Endothelial cell of umbilical vein (primary cell): Measurements from ENCODE around the gene LTA4H. TPM values are rescaled to one million over a fixed set of nuclear protein-coding genes. Genes with fewer than 3 reads are reported as not detected.

Experiments used
- BruUV-seq: library from RNA; stranded (reverse); fragments of 400-500 nt; replicated peaks from 2 replicates; lab custom pipeline; 2021; lab: Mats Ljungman, UMichigan
- CTCF ChIA-PET: fragments of 300-600, 350-600 bp; sonication (Branson Sonifier 250); formaldehyde crosslinking; loops from one replicate; lab custom pipeline; 2021; ENCODE audit warnings: antibody characterized with exemption, inconsistent platforms; lab: Charles Lee
- POLR2A ChIA-PET: fragments of 300-600, 350-600 bp; sonication (Branson Sonifier 250); formaldehyde crosslinking; loops from one replicate; lab custom pipeline; 2021; ENCODE audit warnings: antibody characterized with exemption, inconsistent platforms; lab: Charles Lee
- DNase-seq: peaks from one replicate; pipeline ENCODE4 v3.0.0-alpha.2; 2011; ENCODE audit warnings: low read depth, low spot score
- FAIRE-seq: peaks from 2 replicates; lab custom pipeline; 2011; peaks lifted over from hg19 to GRCh38; lab: Jason Lieb, UNC
- H2AFZ ChIP-seq: 2 replicates; pipeline ENCODE4 v1.6.0; 2012; ENCODE audit warnings: low read depth, low read length, control low read depth, inconsistent platforms
- H3K27ac ChIP-seq: 2 replicates; pipeline ENCODE4 v1.5.1; 2011; ENCODE audit warnings: low read depth, mild to moderate bottlenecking, control low read depth, low read length, moderate library complexity; ENCODE audit not compliant: insufficient read depth
- H3K27me3 ChIP-seq, 2 experiments: 2 replicates each; pipeline versions ENCODE4 v1.6.0 to v1.6.1; 2011; ENCODE audit warnings: low read length in 2 of 2, mixed read lengths in 1 of 2; ENCODE audit not compliant: control insufficient read depth in 2 of 2, insufficient read depth in 2 of 2
- H3K36me3 ChIP-seq, 2 experiments: 2 replicates in 1 of 2; 3 replicates in 1 of 2; pipeline ENCODE4 v1.5.1; 2011; ENCODE audit warnings: low read length in 2 of 2, mild to moderate bottlenecking in 1 of 2, moderate library complexity in 1 of 2; ENCODE audit not compliant: control insufficient read depth in 2 of 2, insufficient read depth in 2 of 2; ENCODE audit errors: extremely low read depth in 1 of 2
- H3K4me1 ChIP-seq: 3 replicates; pipeline ENCODE4 v1.5.1; 2011; ENCODE audit warnings: mild to moderate bottlenecking, low read length; ENCODE audit not compliant: control insufficient read depth, insufficient read depth; ENCODE audit errors: extremely low read depth
- H3K4me2 ChIP-seq: 2 replicates; pipeline ENCODE4 v1.6.1; 2011; ENCODE audit warnings: low read length, control low read depth, mixed read lengths; ENCODE audit not compliant: insufficient read depth
- H3K4me3 ChIP-seq, 3 experiments: fragments of 200-600 bp in 1 of 3; sonication (generic), shearing (Covaris generic) in 1 of 3; replicated peaks in 1 of 3; 2 replicates each; pipeline ENCODE4 v1.5.1; 2011 to 2016; ENCODE audit warnings: control low read depth in 3 of 3, low read length in 3 of 3, mild to moderate bottlenecking in 2 of 3, inconsistent platforms in 1 of 3, low read depth in 1 of 3, moderate library complexity in 1 of 3; ENCODE audit not compliant: insufficient read depth in 1 of 3
- H3K79me2 ChIP-seq: 2 replicates; pipeline ENCODE4 v1.6.0; 2012; ENCODE audit warnings: low read length, inconsistent platforms; ENCODE audit not compliant: control insufficient read depth, insufficient read depth
- H3K9ac ChIP-seq: replicated peaks from 2 replicates; pipeline ENCODE3; 2011; ENCODE audit warnings: low read length, control low read depth; ENCODE audit not compliant: insufficient read depth; ENCODE audit errors: extremely low read depth
- H3K9me1 ChIP-seq: replicated peaks from 3 replicates; pipeline ENCODE4 v1.6.0; 2011; ENCODE audit warnings: mild to moderate bottlenecking, low read length; ENCODE audit not compliant: control insufficient read depth, insufficient read depth; ENCODE audit errors: extremely low read depth
- H3K9me3 ChIP-seq: replicated peaks from 2 replicates; pipeline ENCODE4 v1.5.1; 2012; ENCODE audit warnings: low read length, inconsistent platforms; ENCODE audit not compliant: control insufficient read depth, insufficient read depth
- H4K20me1 ChIP-seq: replicated peaks from 2 replicates; pipeline ENCODE3; 2011; ENCODE audit warnings: mild to moderate bottlenecking, low read length; ENCODE audit not compliant: control insufficient read depth, insufficient read depth; ENCODE audit errors: extremely low read depth
- EZH2 ChIP-seq: IDR thresholded peaks from 2 replicates; pipeline ENCODE4 v1.6.1; 2012; ENCODE audit warnings: borderline replicate concordance, low read depth, mild to moderate bottlenecking, moderate library complexity, low read length, inconsistent platforms; ENCODE audit not compliant: severe bottlenecking
- FOS ChIP-seq: IDR thresholded peaks from 2 replicates; pipeline ENCODE4 v1.6.1; 2011; ENCODE audit warnings: mild to moderate bottlenecking, low read length, moderate library complexity, borderline replicate concordance; ENCODE audit not compliant: insufficient read depth
- GATA2 ChIP-seq: IDR thresholded peaks from 2 replicates; pipeline ENCODE4 v1.7.0; 2011; ENCODE audit warnings: low read depth, mild to moderate bottlenecking, moderate library complexity, mixed read lengths, low read length; ENCODE audit not compliant: insufficient read length, insufficient read depth
- JUN ChIP-seq: IDR thresholded peaks from 2 replicates; pipeline ENCODE4 v1.6.1; 2011; ENCODE audit warnings: borderline replicate concordance, low read depth; ENCODE audit not compliant: insufficient read length, insufficient read depth
- MYC ChIP-seq: IDR thresholded peaks from one replicate; pipeline ENCODE4 v1.6.1; 2011; ENCODE audit warnings: mild to moderate bottlenecking, low read depth, low read length
- POLR2AphosphoS5 ChIP-seq: IDR thresholded peaks from 2 replicates; pipeline ENCODE4 v1.6.1; 2012; ENCODE audit warnings: low read depth, mild to moderate bottlenecking, control low read depth, low read length, moderate library complexity; ENCODE audit not compliant: insufficient read depth
- dilution Hi-C: fragments of 300-500 bp; cut with MboI; formaldehyde crosslinking; loops from one replicate; pipeline ENCODE4 v1.15.0; 2019; ENCODE audit warnings: low sequenced_read_pairs; ENCODE audit not compliant: extremely low pct_ligation_motif_present
- intact Hi-C: fragments of 100-400 bp; cut with micrococcal nuclease; formaldehyde crosslinking; loops from one replicate; pipeline ENCODE4 v1.10.0; 2022
- polyA plus RNA-seq, 4 experiments: library from polyadenylated mRNA; depleted of rRNA in 3 of 4; stranded (reverse) in 3 of 4; unstranded in 1 of 4; fragments of >200 nt; gene quantifications; 2 replicates each; pipeline versions ENCODE4 v1.2.1 to v1.2.3, GENCODE V29; 2011 to 2012; ENCODE audit warnings: missing spikeins in 1 of 4
- total RNA-seq: library from RNA; stranded (reverse); gene quantifications from 2 replicates; pipeline ENCODE4 v1.2.3, GENCODE V29; 2021
- TF ChIP-seq, protein P1 (sequence below), 2 donors: IDR thresholded peaks; 1 replicate in 1 of 2; 2 replicates in 1 of 2; pipeline ENCODE4 v1.5.1; 2011; ENCODE audit warnings: low read length in 2 of 2, mild to moderate bottlenecking in 2 of 2, moderate library complexity in 2 of 2, control low read depth in 1 of 2, inconsistent platforms in 1 of 2, low read depth in 1 of 2; ENCODE audit not compliant: insufficient read depth in 1 of 2; ENCODE audit errors: extremely low read depth in 1 of 2

The LTA4H gene
- total and polyA plus RNA-seq, 2 donors (not counting 3 experiments of a cell fraction or from before 2014, with no cell fraction given), result 77.1 to 85.2 TPM

DNA sequence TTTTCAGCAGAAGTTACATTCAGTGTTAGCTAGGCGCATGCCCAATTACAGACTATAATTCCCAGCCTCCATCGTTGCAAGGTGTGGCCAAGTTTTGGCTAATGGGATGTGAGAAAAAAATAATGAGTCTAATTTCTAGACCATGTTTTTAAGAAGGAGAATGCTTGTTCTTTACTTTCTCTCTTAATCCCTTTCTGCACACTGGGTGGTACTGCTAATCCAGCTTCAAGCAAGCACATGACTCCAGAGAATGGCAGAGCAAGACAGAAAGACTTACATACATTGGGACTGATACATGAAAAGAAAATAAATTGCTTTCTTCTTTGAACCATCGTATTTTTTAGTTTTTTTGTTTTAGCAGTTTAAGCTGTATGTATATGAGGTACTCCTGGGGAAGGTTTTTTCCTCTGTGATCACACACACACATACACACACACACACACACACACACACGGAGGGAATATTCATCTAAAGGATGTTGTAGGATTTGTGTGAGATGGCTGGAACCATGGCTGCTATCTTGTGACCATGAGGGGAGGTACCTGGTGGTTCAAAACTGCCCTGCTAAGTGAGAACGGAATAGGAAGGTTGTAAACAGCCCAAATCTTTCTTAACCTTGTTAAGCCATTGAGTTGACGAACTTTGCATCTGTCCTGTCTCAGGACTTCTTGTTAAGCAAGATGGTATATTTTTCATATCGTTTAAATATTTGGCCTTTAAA is 34.3 kb upstream of the LTA4H start:
- ChIA-PET CTCF (interaction anchor here (0.9 to 1.3 kb wide), 3 partner anchors 9 to 185 kb away, joined by 3 to 5 read pairs (median 4); no protein-coding TSS in a partner anchor), POLR2A (no interaction called here)
- no peaks in the 10 kb centered on the region for H4K20me1 ChIP-seq
- no peak overlapping the region for H2AFZ ChIP-seq
- BruUV-seq, result no TSS peak
- H3K4me3 ChIP-seq, result no peak overlapping the region
- peaks cover 10% of the 10 kb centered on the region for H3K4me1 ChIP-seq
- dilution Hi-C loops (no loop called here), intact Hi-C loops (no loop called here)
- no peaks in the 10 kb centered on the region for H3K36me3 ChIP-seq
- H3K9me3 ChIP-seq, result no peaks in the 10 kb centered on the region
- DNase-seq (no peak), FAIRE-seq (no peak)
- no peaks in the 10 kb centered on the region for H3K9me1 ChIP-seq
- no peak overlapping the region for H3K4me2 ChIP-seq
- no peak overlapping the region for H3K9ac ChIP-seq
- TF ChIP-seq GATA2, result no peak
- TF ChIP-seq EZH2, result no peak
- TF ChIP-seq POLR2AphosphoS5, result no peak
- no peak for TF ChIP-seq JUN
- TF ChIP-seq FOS, result no peak
- TF ChIP-seq, protein P1, sequence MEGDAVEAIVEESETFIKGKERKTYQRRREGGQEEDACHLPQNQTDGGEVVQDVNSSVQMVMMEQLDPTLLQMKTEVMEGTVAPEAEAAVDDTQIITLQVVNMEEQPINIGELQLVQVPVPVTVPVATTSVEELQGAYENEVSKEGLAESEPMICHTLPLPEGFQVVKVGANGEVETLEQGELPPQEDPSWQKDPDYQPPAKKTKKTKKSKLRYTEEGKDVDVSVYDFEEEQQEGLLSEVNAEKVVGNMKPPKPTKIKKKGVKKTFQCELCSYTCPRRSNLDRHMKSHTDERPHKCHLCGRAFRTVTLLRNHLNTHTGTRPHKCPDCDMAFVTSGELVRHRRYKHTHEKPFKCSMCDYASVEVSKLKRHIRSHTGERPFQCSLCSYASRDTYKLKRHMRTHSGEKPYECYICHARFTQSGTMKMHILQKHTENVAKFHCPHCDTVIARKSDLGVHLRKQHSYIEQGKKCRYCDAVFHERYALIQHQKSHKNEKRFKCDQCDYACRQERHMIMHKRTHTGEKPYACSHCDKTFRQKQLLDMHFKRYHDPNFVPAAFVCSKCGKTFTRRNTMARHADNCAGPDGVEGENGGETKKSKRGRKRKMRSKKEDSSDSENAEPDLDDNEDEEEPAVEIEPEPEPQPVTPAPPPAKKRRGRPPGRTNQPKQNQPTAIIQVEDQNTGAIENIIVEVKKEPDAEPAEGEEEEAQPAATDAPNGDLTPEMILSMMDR (IDR thresholded peaks at IDR 0.05; ENCODE audit: extremely low read depth in 1 of 2, insufficient read depth in 1 of 2, low read depth in 1 of 2, low read length in 2 of 2), result no peak
- no peak for TF ChIP-seq MYC
- H3K27me3 ChIP-seq, result no peaks in the 10 kb centered on the region
- H3K27ac ChIP-seq, result no peak overlapping the region
- no peaks in the 10 kb centered on the region for H3K79me2 ChIP-seq
